Naive thymus-derived CD8-positive, alpha-beta T cell (primary cell): ENCODE results near the gene IRF4. TPM values are rescaled to one million over a fixed set of nuclear protein-coding genes. Genes with fewer than 3 reads are reported as not detected.

ENCODE experiments used
- ATAC-seq, 2 donors: fragments of 150-1000 bp; cut with Tn5 transposase in 1 of 2; sonication (Bioruptor Pico), chemical (Tn5 transposase) in 1 of 2; 1 replicate in 1 of 2; 2 replicates in 1 of 2; pipeline ENCODE4 v1.10.0; 2021; ENCODE audit warnings: mild to moderate bottlenecking in 2 of 2, moderate library complexity in 2 of 2
- POLR2A ChIA-PET: fragments of 350-600 bp; sonication (Branson Sonifier 250); formaldehyde crosslinking; loops from one replicate; lab custom pipeline; 2021; ENCODE audit warnings: antibody characterized with exemption; lab: Charles Lee
- DNase-seq, 10 donors: peaks; one replicate each; pipeline versions ENCODE4 v3.0.0 to v3.0.0-alpha.2; 2020 to 2022
- H3K27ac Mint-ChIP-seq, 10 donors: one replicate each; pipeline ENCODE4 v1.8.0; 2020 to 2022; ENCODE audit warnings: mild to moderate bottlenecking in 10 of 10, mixed read lengths in 10 of 10, moderate library complexity in 4 of 10, inconsistent platforms in 1 of 10
- H3K27me3 Mint-ChIP-seq, 5 donors: one replicate each; pipeline ENCODE4 v1.8.0; 2021 to 2022; ENCODE audit warnings: mixed read lengths in 5 of 5
- H3K36me3 Mint-ChIP-seq, 3 donors: one replicate each; pipeline ENCODE4 v1.8.0; 2020 to 2022; ENCODE audit warnings: mixed read lengths in 3 of 3, mild to moderate bottlenecking in 2 of 3, inconsistent platforms in 1 of 3
- H3K4me1 Mint-ChIP-seq, 4 donors: one replicate each; pipeline ENCODE4 v1.8.0; 2021 to 2022; ENCODE audit warnings: mixed read lengths in 4 of 4
- H3K4me3 Mint-ChIP-seq, 10 donors: one replicate each; pipeline ENCODE4 v1.8.0; 2020 to 2022; ENCODE audit warnings: mild to moderate bottlenecking in 10 of 10, mixed read lengths in 10 of 10, moderate library complexity in 6 of 10, inconsistent platforms in 1 of 10
- H3K9me3 Mint-ChIP-seq, 9 donors: one replicate each; pipeline ENCODE4 v1.8.0; 2020 to 2022; ENCODE audit warnings: mixed read lengths in 9 of 9, mild to moderate bottlenecking in 3 of 9, inconsistent platforms in 1 of 9, moderate library complexity in 1 of 9
- polyA plus RNA-seq, 3 donors: library from polyadenylated mRNA; unstranded; fragments of 300-500 nt; fragmentation: Illumina TruSeq; gene quantifications; one replicate each; pipeline ENCODE4 v1.2.3, GENCODE V29; 2021
- total RNA-seq, 8 experiments: library from RNA in 2 of 8; stranded (reverse) in 2 of 8; gene quantifications; one replicate each; pipeline ENCODE4 v1.2.3 and lab custom pipeline; 2021 to 2026

IRF4 gene
- total and polyA plus RNA-seq, 5 experiments from 2014 or later = 0.44 to 10.4 (median 0.97) TPM

DNA sequence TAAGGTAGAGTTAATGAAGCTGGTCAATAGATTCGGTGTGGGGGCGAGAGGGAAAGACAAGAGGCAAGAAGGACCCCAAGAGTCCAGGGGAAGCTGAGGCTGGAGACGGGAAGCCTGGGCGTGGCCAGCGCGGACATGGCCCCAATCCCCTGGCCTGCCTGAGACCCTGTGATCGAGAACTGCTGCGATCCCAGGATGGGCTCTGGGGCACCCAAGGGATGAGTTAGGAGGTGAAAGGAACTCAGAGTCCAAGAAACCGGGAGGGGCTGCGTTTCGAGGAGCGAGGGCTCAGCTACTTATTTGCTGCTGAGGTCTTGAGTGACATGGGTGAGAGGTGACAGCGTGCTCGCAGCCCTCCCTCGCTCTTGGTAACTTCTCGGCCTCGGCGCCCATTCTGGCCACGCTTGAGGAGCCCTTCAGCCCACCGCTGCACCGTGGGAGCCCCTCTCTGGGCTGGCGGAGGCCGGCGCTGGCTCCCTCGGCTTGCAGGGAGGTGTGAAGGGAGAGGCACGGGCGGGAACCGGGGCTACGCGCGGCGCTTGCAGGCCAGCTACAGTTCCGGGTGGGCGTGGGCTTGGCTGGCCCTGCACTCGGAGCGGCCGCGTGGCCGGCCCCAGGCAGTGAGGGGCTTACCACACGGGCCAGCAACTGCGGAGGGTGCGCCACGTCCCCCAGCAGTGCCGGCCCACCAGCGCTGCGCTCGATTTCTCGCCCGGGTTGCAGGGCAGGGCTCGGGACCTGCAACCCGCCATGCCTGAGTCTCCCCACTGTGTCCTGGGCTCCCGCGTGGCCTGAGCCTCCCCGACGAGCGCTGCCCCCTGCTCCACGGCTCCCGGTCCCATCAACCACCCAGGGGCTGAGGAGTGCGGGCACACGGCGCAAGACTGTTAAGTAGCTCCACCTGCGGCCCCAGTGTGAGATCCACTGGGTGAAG is 58.2 kb downstream of the IRF4 start:
- POLR2A ChIA-PET = no interaction called here
- Mint-ChIP-seq H3K9me3 (no peaks in the 10 kb centered on the region), H3K4me1 (peaks cover 21 to 49% (median 41%) of the 10 kb centered on the region in 4 donors), H3K27ac (peak overlapping the region in 2 of 10 donors; percentile 16 to 87), H3K27me3 (no peaks in the 10 kb centered on the region), H3K4me3 (no peak overlapping the region), H3K36me3 (no peaks in the 10 kb centered on the region)
- DNase-seq = no peak
- ATAC-seq = no peak

DNA sequence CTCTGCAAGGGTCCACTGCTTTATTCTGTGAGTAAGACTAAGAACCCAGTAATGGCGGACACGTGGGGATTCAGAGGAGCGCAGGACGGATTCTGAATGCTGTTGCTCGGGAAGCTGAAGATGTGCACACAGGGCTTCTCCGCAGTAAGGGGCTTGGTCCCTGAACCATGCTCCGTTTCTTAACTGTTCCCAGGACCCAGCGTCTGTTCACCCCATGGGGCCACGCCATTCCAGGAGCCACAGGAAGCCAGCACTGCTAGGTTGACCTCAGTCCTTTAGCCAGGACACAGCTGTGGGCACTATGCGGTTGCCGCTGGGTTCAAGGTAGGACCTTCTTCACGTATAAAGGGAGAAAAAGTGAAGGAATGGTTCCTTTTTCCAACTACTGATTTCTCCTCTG is 59.8 kb downstream of the IRF4 start:
- no peak overlapping the region for H3K27ac Mint-ChIP-seq
- no peaks in the 10 kb centered on the region for H3K27me3 Mint-ChIP-seq
- ATAC-seq (no peak), DNase-seq (no peak)
- H3K9me3 Mint-ChIP-seq = no peaks in the 10 kb centered on the region
- H3K36me3 Mint-ChIP-seq = no peaks in the 10 kb centered on the region
- H3K4me1 Mint-ChIP-seq = peaks cover 16 to 46% (median 35%) of the 10 kb centered on the region in 4 donors
- POLR2A ChIA-PET = interaction anchor here (0.6 kb wide), 1 partner anchor 30 kb away, joined by 4 read pairs; no protein-coding TSS in a partner anchor
- H3K4me3 Mint-ChIP-seq = no peak overlapping the region

DNA sequence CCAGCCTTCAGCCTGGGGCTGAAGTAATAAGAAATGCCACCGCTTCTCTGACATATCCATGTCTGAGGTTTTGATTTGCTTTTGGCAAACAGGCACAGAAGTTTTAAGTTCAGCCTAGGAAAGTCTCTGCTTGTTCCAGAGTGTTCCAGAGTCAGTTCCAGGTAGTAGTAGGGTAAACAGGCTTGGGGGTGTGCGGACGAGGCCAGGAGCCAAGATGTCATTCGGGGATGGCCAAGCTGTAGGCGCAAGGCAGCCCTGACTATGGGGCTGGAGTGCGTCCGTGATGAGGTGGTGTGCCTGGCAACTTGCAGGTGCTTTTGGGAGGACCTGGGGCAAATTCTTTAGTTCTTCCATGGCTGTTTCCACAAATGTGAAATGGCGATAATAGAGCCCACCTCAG is 60.3 kb downstream of the IRF4 start:
- no peaks in the 10 kb centered on the region for H3K27me3 Mint-ChIP-seq
- DNase-seq (no peak), ATAC-seq (no peak)
- H3K36me3 Mint-ChIP-seq = no peaks in the 10 kb centered on the region
- H3K4me1 Mint-ChIP-seq = peaks cover 12 to 41% (median 30%) of the 10 kb centered on the region in 4 donors
- POLR2A ChIA-PET = no interaction called here
- no peak overlapping the region for H3K4me3 Mint-ChIP-seq
- H3K9me3 Mint-ChIP-seq = no peaks in the 10 kb centered on the region
- H3K27ac Mint-ChIP-seq = peak overlapping the region in 1 of 10 donors; percentile 41

DNA sequence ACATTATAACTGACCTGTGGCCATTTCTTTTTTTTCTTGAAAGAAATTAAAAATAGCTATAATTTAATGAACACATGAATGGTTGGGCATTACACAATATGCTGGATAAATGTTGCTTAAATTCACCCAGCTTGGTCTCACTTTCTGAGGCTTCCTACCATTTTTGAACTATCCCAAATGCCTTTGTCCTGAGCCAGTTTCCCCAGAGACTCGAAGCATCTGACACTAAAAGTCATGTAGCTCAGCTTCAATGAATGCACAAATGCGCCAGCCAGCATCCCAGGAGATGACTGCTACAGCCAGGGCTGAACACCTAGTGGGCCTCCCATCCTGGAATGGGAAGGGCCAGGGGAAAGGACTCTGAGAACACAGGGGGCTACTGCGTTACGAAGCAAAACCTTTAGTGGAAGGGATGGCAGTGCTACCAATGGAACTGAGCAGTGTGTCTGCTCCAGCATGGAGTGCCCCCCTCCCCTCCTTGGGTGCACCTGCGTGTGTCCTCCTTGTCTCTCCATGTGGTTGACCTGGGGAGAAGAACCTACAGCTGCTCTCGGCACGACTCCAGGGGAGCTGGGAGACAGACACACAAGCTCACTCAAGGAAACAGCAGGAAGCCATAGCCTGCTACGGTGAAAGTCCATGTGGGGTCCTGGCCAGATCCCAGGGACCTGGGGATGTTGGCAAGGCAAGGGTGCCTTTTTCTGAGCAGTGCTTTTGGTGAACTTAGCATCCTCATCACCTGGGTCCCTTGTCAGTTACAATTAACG is 60.9 kb downstream of the IRF4 start:
- Mint-ChIP-seq H3K36me3 (no peaks in the 10 kb centered on the region), H3K4me3 (no peak overlapping the region), H3K27ac (no peak overlapping the region), H3K4me1 (peaks cover 12 to 34% (median 26%) of the 10 kb centered on the region in 4 donors), H3K9me3 (peaks cover 0 to 3% (median 0%) of the 10 kb centered on the region in 9 donors), H3K27me3 (no peaks in the 10 kb centered on the region)
- POLR2A ChIA-PET = no interaction called here
- no peak for DNase-seq
- no peak for ATAC-seq

DNA sequence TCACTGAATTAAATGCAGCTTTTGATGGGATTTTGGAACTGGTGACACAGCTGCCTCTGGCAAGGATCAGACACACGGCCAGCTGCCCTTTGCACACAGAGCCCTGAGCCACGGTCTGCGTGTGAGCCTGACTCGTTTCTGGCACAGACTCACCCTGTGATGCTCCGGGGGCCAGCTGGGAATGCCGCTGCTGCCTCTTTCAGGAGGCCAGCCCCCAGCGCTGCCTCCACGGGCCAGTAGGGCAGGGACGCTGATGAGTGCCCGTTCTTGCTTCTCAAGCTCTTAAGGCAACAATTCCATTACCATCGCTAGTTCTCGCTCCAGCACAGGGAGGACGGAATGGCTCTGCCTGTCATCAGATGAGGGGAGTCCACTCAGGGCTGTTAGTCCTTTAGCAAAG is 61.6 kb downstream of the IRF4 start:
- ATAC-seq = no peak
- Mint-ChIP-seq H3K27ac (no peak overlapping the region), H3K27me3 (no peaks in the 10 kb centered on the region), H3K4me3 (no peak overlapping the region), H3K4me1 (peaks cover 9 to 28% (median 20%) of the 10 kb centered on the region in 4 donors), H3K9me3 (peaks cover 0 to 3% (median under 1%) of the 10 kb centered on the region in 9 donors), H3K36me3 (no peaks in the 10 kb centered on the region)
- no peak for DNase-seq
- POLR2A ChIA-PET = interaction anchor here (1.2 kb wide), 1 partner anchor 8 kb away, joined by 3 read pairs; no protein-coding TSS in a partner anchor

DNA sequence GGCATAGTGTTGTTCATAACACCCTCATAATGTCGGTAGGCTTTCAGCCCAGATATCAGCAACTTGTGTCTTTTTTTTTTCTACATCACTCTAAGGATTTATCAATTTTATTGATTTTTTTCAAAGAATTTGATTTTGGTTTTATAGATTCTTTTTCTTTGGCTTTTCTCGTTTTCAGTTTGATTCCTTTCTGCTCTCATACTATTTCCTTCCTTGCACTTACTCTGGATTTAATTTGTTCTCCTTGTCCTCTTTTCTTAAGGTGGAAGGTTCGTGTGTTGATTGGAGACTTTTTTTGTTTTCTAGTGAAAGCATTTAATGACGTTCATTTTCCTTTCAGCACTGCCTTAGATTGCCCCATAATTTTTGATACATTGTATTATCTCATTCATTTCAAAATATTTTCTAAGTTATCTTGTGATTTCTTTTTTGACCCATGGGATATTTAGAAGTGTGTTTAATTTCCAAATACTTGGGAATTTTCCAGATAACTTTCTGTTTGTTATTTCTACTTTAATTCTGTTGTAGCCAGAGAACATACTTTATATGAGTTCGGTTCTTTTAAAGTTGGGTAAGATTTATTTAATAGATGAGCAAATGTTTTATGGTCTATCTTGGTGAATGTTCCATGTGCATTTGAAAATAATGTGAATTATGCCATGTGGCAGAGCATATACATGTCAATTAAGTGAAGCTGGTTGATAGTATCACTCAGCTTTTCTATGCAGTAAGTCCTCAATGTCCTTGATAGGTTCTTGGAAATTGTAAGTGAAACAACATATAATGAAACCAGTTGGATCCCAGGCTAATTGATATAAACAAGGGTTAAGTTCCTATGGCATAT is 62.8 kb downstream of the IRF4 start:
- H3K9me3 Mint-ChIP-seq = peaks cover 0 to 9% (median 4%) of the 10 kb centered on the region in 9 donors
- peak overlapping the region in 5 of 10 donors; percentile 1 to 86 (median 69) for H3K27ac Mint-ChIP-seq
- H3K4me1 Mint-ChIP-seq = peaks cover 6 to 15% (median 13%) of the 10 kb centered on the region in 4 donors
- DNase-seq (no peak), ATAC-seq (no peak)
- POLR2A ChIA-PET = interaction anchor here (0.9 to 1.2 kb wide), 3 partner anchors 9 to 19 kb away, joined by 3 read pairs; no protein-coding TSS in a partner anchor
- no peaks in the 10 kb centered on the region for H3K27me3 Mint-ChIP-seq
- H3K4me3 Mint-ChIP-seq = peak overlapping the region in 7 of 10 donors; percentile 44 to 84 (median 66)
- H3K36me3 Mint-ChIP-seq = peaks cover 0 to 4% (median 0%) of the 10 kb centered on the region in 3 donors

DNA sequence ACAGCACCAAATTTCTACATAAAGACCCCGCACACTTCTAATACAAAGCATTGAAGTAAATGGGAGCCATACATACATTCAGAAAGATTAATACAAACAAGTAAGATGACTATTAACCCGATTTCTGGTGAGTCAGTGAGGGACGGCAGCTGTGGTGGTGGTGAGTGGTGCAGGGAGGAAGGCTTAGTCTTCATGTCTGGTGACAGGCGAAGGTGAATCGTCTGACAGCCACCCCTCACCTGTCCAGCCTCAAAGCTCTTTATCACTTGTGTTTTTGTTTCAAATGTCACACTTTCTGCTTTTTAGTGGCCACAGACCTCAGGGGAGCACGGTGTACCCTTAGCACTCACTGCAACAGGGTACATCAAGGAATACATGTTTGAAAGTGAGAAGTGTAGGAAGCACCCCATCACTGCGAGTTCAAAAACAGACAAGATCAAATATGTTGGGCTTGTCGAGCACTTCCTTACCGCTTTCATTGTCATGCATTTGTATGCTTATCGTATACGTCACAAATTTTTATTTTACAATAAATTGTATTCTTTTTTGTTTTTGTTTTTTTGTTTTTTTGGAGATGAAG is 63.5 kb downstream of the IRF4 start:
- Mint-ChIP-seq H3K9me3 (peaks cover 0 to 9% (median 4%) of the 10 kb centered on the region in 9 donors), H3K4me3 (peak overlapping the region in 9 of 10 donors; percentile 44 to 84 (median 66)), H3K36me3 (peaks cover 0 to 4% (median 0%) of the 10 kb centered on the region in 3 donors), H3K27me3 (no peaks in the 10 kb centered on the region), H3K27ac (peak overlapping the region; percentile 1 to 86 (median 68)), H3K4me1 (peaks cover 5 to 15% (median 13%) of the 10 kb centered on the region in 4 donors)
- DNase-seq (peak in 3 of 10 donors; percentile 11 to 54 (median 51)), ATAC-seq (peak; percentile 87 to 93)
- POLR2A ChIA-PET = interaction anchor here (0.9 to 1.1 kb wide), 2 partner anchors 10 to 19 kb away, joined by 3 read pairs; no protein-coding TSS in a partner anchor

DNA sequence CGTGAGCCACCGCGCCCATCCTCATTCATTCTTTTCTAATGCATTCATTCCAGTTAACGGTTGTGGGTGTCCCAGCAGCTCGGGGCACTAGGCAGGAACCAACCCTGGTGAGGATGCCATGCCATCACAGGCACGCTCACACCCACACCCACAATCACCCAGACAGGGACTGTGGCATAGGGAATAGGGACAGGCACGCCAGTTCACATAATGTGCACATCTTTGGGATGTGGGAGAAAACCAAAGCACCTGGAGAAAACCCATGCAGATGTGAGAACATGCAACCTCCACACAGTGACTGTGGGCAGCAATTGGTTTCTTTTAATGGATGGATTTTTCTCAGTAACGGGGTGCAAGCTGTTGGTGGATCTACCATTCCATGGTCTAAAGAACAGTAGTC is 64.3 kb downstream of the IRF4 start:
- Mint-ChIP-seq H3K4me3 (peak overlapping the region in 1 of 10 donors; percentile 53), H3K27me3 (no peaks in the 10 kb centered on the region), H3K4me1 (peaks cover 5 to 15% (median 13%) of the 10 kb centered on the region in 4 donors), H3K9me3 (peaks cover 0 to 9% (median 4%) of the 10 kb centered on the region in 9 donors), H3K36me3 (peaks cover 0 to 4% (median 0%) of the 10 kb centered on the region in 3 donors), H3K27ac (peak overlapping the region in 3 of 10 donors; percentile 1 to 75 (median 72))
- ATAC-seq (no peak), DNase-seq (no peak)
- POLR2A ChIA-PET = no interaction called here

DNA sequence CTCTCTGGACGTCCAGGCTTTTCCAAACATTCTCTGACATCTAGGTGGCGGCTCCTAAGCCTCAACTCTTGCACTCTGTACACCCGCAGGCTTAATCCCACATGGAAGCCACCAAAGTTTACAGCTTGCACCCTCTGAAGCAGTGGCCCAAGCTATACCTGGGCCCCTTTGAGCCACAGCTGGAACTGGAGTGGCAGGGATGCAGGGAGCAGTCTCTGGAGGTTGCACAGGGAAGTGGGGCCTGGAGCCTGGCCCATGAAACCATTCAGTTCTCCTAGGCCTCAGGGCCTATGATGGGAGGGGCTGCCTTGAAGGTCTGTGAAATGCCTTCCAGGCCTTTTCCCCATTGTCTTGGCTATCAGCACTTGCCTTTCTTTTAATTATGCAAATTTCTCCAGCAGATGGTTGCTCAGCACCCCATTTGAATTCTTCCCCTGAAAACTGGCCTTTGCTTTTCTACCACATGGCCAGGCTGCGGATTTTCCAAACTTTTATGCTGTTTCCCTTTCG is 64.9 kb downstream of the IRF4 start:
- H3K36me3 Mint-ChIP-seq = peaks cover 0 to 4% (median 0%) of the 10 kb centered on the region in 3 donors
- no peak for ATAC-seq
- no peaks in the 10 kb centered on the region for H3K27me3 Mint-ChIP-seq
- no peak overlapping the region for H3K27ac Mint-ChIP-seq
- peaks cover 5 to 15% (median 13%) of the 10 kb centered on the region in 4 donors for H3K4me1 Mint-ChIP-seq
- DNase-seq = no peak
- H3K4me3 Mint-ChIP-seq = no peak overlapping the region
- POLR2A ChIA-PET = no interaction called here
- H3K9me3 Mint-ChIP-seq = peaks cover 0 to 9% (median 4%) of the 10 kb centered on the region in 9 donors

DNA sequence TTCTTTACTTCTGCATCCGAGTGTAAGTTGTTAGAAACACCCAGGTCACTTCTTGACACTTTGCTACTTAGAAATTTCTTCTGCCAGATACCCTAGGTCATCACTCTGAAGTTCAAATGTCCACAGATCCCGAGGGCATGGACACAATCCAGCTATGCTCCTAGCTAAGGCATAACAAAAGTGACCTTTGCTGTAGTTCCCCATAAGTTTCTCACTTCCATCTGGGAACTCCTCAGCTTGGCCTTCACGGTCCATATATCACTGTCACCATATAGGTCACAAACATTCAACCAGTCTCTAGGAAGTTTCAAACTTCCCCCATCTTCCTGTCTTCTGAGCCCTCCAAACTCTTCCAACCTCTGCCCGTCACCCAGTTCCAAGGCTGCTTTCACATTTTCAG is 65.3 kb downstream of the IRF4 start:
- peak overlapping the region in 2 of 10 donors; percentile 43 to 44 for H3K27ac Mint-ChIP-seq
- DNase-seq = no peak
- H3K4me3 Mint-ChIP-seq = no peak overlapping the region
- H3K4me1 Mint-ChIP-seq = peaks cover 5 to 15% (median 13%) of the 10 kb centered on the region in 4 donors
- POLR2A ChIA-PET = no interaction called here
- no peak for ATAC-seq
- H3K36me3 Mint-ChIP-seq = peaks cover 0 to 4% (median 0%) of the 10 kb centered on the region in 3 donors
- peaks cover 0 to 9% (median 4%) of the 10 kb centered on the region in 9 donors for H3K9me3 Mint-ChIP-seq
- H3K27me3 Mint-ChIP-seq = no peaks in the 10 kb centered on the region
